ENCODE measurements around the gene RHOBTB1.

Gene RHOBTB1

GRCh38 chr10:60985951-60986350 lies 42.0 kb upstream of the RHOBTB1 start:
- no peak for TF ChIP-seq TEAD4 (IDR thresholded peaks at IDR 0.05)
- TF ChIP-seq NFIC (IDR thresholded peaks at IDR 0.05): no peak
- TF ChIP-seq RAD21 (IDR thresholded peaks at IDR 0.05; ENCODE audit: low read depth): no peak
- no peak for TF ChIP-seq FOXM1 (IDR thresholded peaks at IDR 0.05; ENCODE audit: borderline replicate concordance, low read depth)
- TF ChIP-seq YY1 (IDR thresholded peaks at IDR 0.05; ENCODE audit: low read depth): no peak
- no peak for TF ChIP-seq REST (IDR thresholded peaks at IDR 0.05; ENCODE audit: low read depth)
- TF ChIP-seq, protein P1, sequence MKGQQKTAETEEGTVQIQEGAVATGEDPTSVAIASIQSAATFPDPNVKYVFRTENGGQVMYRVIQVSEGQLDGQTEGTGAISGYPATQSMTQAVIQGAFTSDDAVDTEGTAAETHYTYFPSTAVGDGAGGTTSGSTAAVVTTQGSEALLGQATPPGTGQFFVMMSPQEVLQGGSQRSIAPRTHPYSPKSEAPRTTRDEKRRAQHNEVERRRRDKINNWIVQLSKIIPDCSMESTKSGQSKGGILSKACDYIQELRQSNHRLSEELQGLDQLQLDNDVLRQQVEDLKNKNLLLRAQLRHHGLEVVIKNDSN (IDR thresholded peaks at IDR 0.05): no peak
- TF ChIP-seq CEBPB (IDR thresholded peaks at IDR 0.05): no peak
- TF ChIP-seq TCF12 (IDR thresholded peaks at IDR 0.05; ENCODE audit: low read depth): no peak
- TF ChIP-seq EGR1 (IDR thresholded peaks at IDR 0.05): no peak
- no peak for TF ChIP-seq ZBTB7A (IDR thresholded peaks at IDR 0.05; ENCODE audit: low read depth)
- no peak for TF ChIP-seq EP300 (IDR thresholded peaks at IDR 0.05; ENCODE audit: borderline replicate concordance)
- no peak for TF ChIP-seq TAF1 (IDR thresholded peaks at IDR 0.05; ENCODE audit: low read depth)
- no peak for TF ChIP-seq MAX (IDR thresholded peaks at IDR 0.05)
- no peak for TF ChIP-seq CREB1 (IDR thresholded peaks at IDR 0.05; ENCODE audit: low read depth)

DNA sequence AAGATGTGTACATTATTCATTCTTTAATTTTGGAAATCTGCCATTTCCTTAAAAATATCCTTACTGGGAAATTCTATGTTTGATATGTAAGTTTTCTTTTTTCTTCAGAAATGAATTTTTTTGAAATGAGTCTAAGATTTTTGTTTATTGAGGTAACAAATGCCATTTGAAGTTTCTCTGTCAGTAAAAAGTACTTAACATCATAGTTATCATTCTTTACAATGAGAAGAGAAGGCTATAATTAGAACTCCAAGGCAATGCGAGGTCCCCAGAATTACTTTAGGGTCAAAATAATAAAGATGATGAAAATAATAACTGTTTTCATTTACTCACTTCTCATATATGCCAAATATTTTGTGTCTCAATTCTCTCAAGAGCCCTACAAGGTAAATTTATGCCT lies 37.0 kb upstream of the RHOBTB1 start:
- TF ChIP-seq TCF12 (IDR thresholded peaks at IDR 0.05; ENCODE audit: low read depth) (no peak), RAD21 (IDR thresholded peaks at IDR 0.05; ENCODE audit: low read depth) (no peak), MAX (IDR thresholded peaks at IDR 0.05) (no peak), YY1 (IDR thresholded peaks at IDR 0.05; ENCODE audit: low read depth) (no peak), REST (IDR thresholded peaks at IDR 0.05; ENCODE audit: low read depth) (no peak), NFIC (IDR thresholded peaks at IDR 0.05) (no peak), EGR1 (IDR thresholded peaks at IDR 0.05) (no peak), TEAD4 (IDR thresholded peaks at IDR 0.05) (no peak), ZBTB7A (IDR thresholded peaks at IDR 0.05; ENCODE audit: low read depth) (no peak), CEBPB (IDR thresholded peaks at IDR 0.05) (no peak), EP300 (IDR thresholded peaks at IDR 0.05; ENCODE audit: borderline replicate concordance) (no peak), CREB1 (IDR thresholded peaks at IDR 0.05; ENCODE audit: low read depth) (no peak), FOXM1 (IDR thresholded peaks at IDR 0.05; ENCODE audit: borderline replicate concordance, low read depth) (no peak)
- TF ChIP-seq, protein P1 (IDR thresholded peaks at IDR 0.05): no peak

- TF ChIP-seq TCF12 (IDR thresholded peaks at IDR 0.05; ENCODE audit: low read depth) (no peak), MAX (IDR thresholded peaks at IDR 0.05) (no peak)
Observed at GRCh38 chr10:60979667-60980104, 35.7 kb upstream of the RHOBTB1 start.

DNA sequence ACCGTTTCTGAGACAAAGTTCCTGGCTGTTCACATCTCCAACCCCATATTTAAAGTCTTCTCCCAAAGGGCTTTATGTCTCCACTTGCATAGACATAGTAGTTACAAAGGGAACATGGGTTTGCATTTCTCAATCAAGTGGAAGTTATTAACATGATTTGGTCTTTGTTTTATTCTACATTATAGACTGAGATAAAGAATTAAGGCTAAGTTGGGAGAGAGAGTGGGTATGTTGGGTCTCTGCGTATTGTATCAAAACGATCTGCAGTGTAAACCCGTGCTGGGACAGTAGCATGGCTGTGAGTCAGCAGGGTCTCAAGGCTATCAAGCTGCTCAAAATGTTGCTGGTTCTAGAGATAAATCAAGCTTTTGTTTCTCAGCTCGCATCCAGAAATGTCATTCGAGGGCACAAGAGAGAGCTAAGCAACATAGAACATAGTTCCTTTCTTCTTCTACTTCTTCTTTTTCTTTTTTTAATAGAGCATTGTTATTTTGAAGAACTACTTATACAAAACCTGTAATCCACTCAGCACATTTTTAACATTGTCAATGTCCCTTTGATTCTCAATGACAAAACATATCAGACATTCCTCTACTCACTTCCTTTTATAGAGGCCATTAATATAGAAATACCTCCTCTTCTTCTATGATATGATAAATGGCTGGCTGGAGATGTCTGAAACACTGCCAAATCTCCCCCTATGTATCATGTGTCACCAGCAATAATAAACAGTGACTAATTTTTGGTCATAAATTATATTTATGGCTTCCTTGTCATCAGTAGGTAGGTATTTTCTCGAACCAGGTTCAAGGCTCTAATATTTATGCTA lies 34.5 kb upstream of the RHOBTB1 start:
- TF ChIP-seq RAD21 (IDR thresholded peaks at IDR 0.05; ENCODE audit: low read depth) (no peak), EGR1 (IDR thresholded peaks at IDR 0.05) (no peak), TEAD4 (IDR thresholded peaks at IDR 0.05) (peak; percentile 42; the same call in 1 of the 2 replicates), EP300 (IDR thresholded peaks at IDR 0.05; ENCODE audit: borderline replicate concordance) (no peak), CEBPB (IDR thresholded peaks at IDR 0.05) (no peak), YY1 (IDR thresholded peaks at IDR 0.05; ENCODE audit: low read depth) (no peak), TAF1 (IDR thresholded peaks at IDR 0.05; ENCODE audit: low read depth) (no peak), NFIC (IDR thresholded peaks at IDR 0.05) (peak; percentile 74), MAX (IDR thresholded peaks at IDR 0.05) (no peak), FOXM1 (IDR thresholded peaks at IDR 0.05; ENCODE audit: borderline replicate concordance, low read depth) (no peak), REST (IDR thresholded peaks at IDR 0.05; ENCODE audit: low read depth) (no peak), CREB1 (IDR thresholded peaks at IDR 0.05; ENCODE audit: low read depth) (no peak), ZBTB7A (IDR thresholded peaks at IDR 0.05; ENCODE audit: low read depth) (no peak), TCF12 (IDR thresholded peaks at IDR 0.05; ENCODE audit: low read depth) (peak; percentile 28; the same call in 1 of the 2 replicates)
- TF ChIP-seq, protein P1 (IDR thresholded peaks at IDR 0.05): no peak

Measured in Ishikawa (cell line).